Trophoblast cell (in vitro differentiated cells and primary cell): ENCODE results near the gene SLC6A12.
"Not testable (repeated sequence)": the region's sequence is repeated elsewhere in the genome, so short reads cannot be mapped to it uniquely, and the experiment has no call there.

ENCODE experiments used
- DNase-seq, 2 donors: peaks; one replicate each; pipeline ENCODE4 v3.0.0-alpha.2; 2016
- H2AFZ ChIP-seq: 2 replicates; pipeline ENCODE4 v1.6.1; 2013; ENCODE audit warnings: low read length, moderate library complexity, mild to moderate bottlenecking; ENCODE audit not compliant: insufficient read depth, poor library complexity
- H2AK5ac ChIP-seq: 2 replicates; pipeline ENCODE4 v1.6.1; 2013; ENCODE audit warnings: mild to moderate bottlenecking, low read length
- H2BK120ac ChIP-seq: 2 replicates; pipeline ENCODE4 v1.6.1; 2013; ENCODE audit warnings: low read length, mild to moderate bottlenecking, moderate library complexity; ENCODE audit not compliant: insufficient read depth, poor library complexity
- H2BK12ac ChIP-seq: 2 replicates; pipeline ENCODE4 v1.6.1; 2013; ENCODE audit warnings: mild to moderate bottlenecking, low read length, moderate library complexity
- H2BK5ac ChIP-seq: 2 replicates; pipeline ENCODE4 v1.6.1; 2013; ENCODE audit warnings: low read length, low read depth, moderate library complexity, mild to moderate bottlenecking; ENCODE audit not compliant: poor library complexity
- H3K14ac ChIP-seq: 2 replicates; pipeline ENCODE4 v1.6.1; 2013; ENCODE audit warnings: mild to moderate bottlenecking, low read length
- H3K18ac ChIP-seq: 2 replicates; pipeline ENCODE4 v1.6.1; 2013; ENCODE audit warnings: mild to moderate bottlenecking, low read length
- H3K23ac ChIP-seq: 2 replicates; pipeline ENCODE4 v1.6.1; 2013; ENCODE audit warnings: low read length
- H3K27ac ChIP-seq: 2 replicates; pipeline ENCODE4 v1.5.1; 2013; ENCODE audit warnings: low read depth, mild to moderate bottlenecking, inconsistent platforms, low read length, moderate library complexity
- H3K27me3 ChIP-seq: 2 replicates; pipeline ENCODE4 v1.6.1; 2013; ENCODE audit warnings: inconsistent platforms, mild to moderate bottlenecking, low read length, moderate library complexity; ENCODE audit not compliant: insufficient read depth
- H3K36me3 ChIP-seq, 2 experiments: 1 replicate in 1 of 2; 2 replicates in 1 of 2; pipeline ENCODE4 v1.6.1; 2013; ENCODE audit warnings: low read length in 2 of 2, mild to moderate bottlenecking in 2 of 2, moderate library complexity in 1 of 2; ENCODE audit not compliant: insufficient read depth in 2 of 2, control insufficient read depth in 1 of 2
- H3K4ac ChIP-seq: 2 replicates; pipeline ENCODE4 v1.6.1; 2013; ENCODE audit warnings: low read depth, mild to moderate bottlenecking, low read length, moderate library complexity
- H3K4me1 ChIP-seq, 2 experiments: 1 replicate in 1 of 2; 2 replicates in 1 of 2; pipeline ENCODE4 v1.6.1; 2013; ENCODE audit warnings: low read length in 2 of 2, mild to moderate bottlenecking in 2 of 2, moderate library complexity in 1 of 2; ENCODE audit not compliant: insufficient read depth in 2 of 2, control insufficient read depth in 1 of 2
- H3K4me2 ChIP-seq: 2 replicates; pipeline ENCODE4 v1.6.1; 2013; ENCODE audit warnings: inconsistent platforms, mild to moderate bottlenecking, low read length, moderate library complexity
- H3K4me3 ChIP-seq: 2 replicates; pipeline ENCODE4 v1.5.1; 2013; ENCODE audit warnings: mild to moderate bottlenecking, low read depth, low read length, inconsistent platforms
- H3K79me1 ChIP-seq: one replicate; pipeline ENCODE4 v1.6.1; 2013; ENCODE audit warnings: low read length
- H3K79me2 ChIP-seq: 2 replicates; pipeline ENCODE4 v1.6.1; 2013; ENCODE audit warnings: low read length, mild to moderate bottlenecking; ENCODE audit not compliant: control insufficient read depth, insufficient read depth, poor library complexity
- H3K9ac ChIP-seq: 2 replicates; pipeline ENCODE4 v1.6.1; 2013; ENCODE audit warnings: mild to moderate bottlenecking, low read length
- H3K9me3 ChIP-seq: 2 replicates; pipeline ENCODE4 v1.6.1; 2013; ENCODE audit warnings: low read depth, mild to moderate bottlenecking, control low read depth, inconsistent platforms, low read length; ENCODE audit not compliant: insufficient read depth
- H4K12ac ChIP-seq: 2 replicates; pipeline ENCODE4 v1.6.1; 2013; ENCODE audit warnings: low read depth, mild to moderate bottlenecking, low read length, moderate library complexity
- H4K8ac ChIP-seq: 2 replicates; pipeline ENCODE4 v1.6.1; 2013; ENCODE audit warnings: low read depth, mild to moderate bottlenecking, low read length, moderate library complexity
- H4K91ac ChIP-seq: one replicate; pipeline ENCODE4 v1.6.1; 2013; ENCODE audit warnings: low read depth, mild to moderate bottlenecking, low read length, moderate library complexity
- WGBS: extraction: QIAGEN DNeasy Blood & Tissue Kit; methylation state at CpG from one replicate; pipeline ENCODE4 v1.1.7; 2013; ENCODE audit warnings: missing lambda C conversion rate; ENCODE audit not compliant: insufficient read length, insufficient coverage; ENCODE audit errors: extremely low coverage; 5-methylcytosine and 5-hydroxymethylcytosine counted together

SLC6A12 gene

GRCh38 chr12:235967-236366 is 22.0 kb upstream of the SLC6A12 start:
- H2BK12ac ChIP-seq, H3K4me1 ChIP-seq, H4K12ac ChIP-seq, H3K79me1 ChIP-seq, H2AFZ ChIP-seq, DNase-seq, H3K27ac ChIP-seq, H2BK120ac ChIP-seq, H2BK5ac ChIP-seq, H3K23ac ChIP-seq, H4K91ac ChIP-seq, H3K4me3 ChIP-seq, H3K14ac ChIP-seq, H3K79me2 ChIP-seq, H2AK5ac ChIP-seq, H3K4ac ChIP-seq, H3K18ac ChIP-seq, H3K4me2 ChIP-seq, H3K36me3 ChIP-seq, H3K9ac ChIP-seq, H3K27me3 ChIP-seq, H4K8ac ChIP-seq: not testable (repeated sequence)
- no CpG with 5 or more reads among the region's 4 CpGs for WGBS
- H3K9me3 ChIP-seq: peaks cover 20% of the 10 kb centered on the region

- no peak for DNase-seq
- Histone ChIP-seq H2AFZ (no peak overlapping the region), H3K14ac (no peak overlapping the region), H4K91ac (no peak overlapping the region), H3K9me3 (peaks cover 20% of the 10 kb centered on the region), H3K4me2 (no peak overlapping the region), H4K12ac (no peak overlapping the region), H4K8ac (no peak overlapping the region), H3K4me1 (no peaks in the 10 kb centered on the region), H3K18ac (no peak overlapping the region), H3K4me3 (no peak overlapping the region), H2BK5ac (no peak overlapping the region), H3K79me1 (no peaks in the 10 kb centered on the region), H3K27me3 (no peaks in the 10 kb centered on the region), H2AK5ac (no peak overlapping the region), H3K9ac (no peak overlapping the region), H2BK120ac (no peak overlapping the region), H3K36me3 (no peaks in the 10 kb centered on the region), H3K79me2 (no peaks in the 10 kb centered on the region), H3K23ac (no peak overlapping the region), H3K4ac (no peak overlapping the region), H3K27ac (no peak overlapping the region), H2BK12ac (no peak overlapping the region)
- WGBS: no CpG with 5 or more reads among the region's 10 CpGs
Measured at GRCh38 chr12:234891-235415, 21.0 kb upstream of the SLC6A12 start.

- WGBS: no CpG with 5 or more reads among the region's 7 CpGs
- Histone ChIP-seq H3K14ac (no peak overlapping the region), H3K18ac (no peak overlapping the region), H3K4me2 (no peak overlapping the region), H4K91ac (no peak overlapping the region), H3K79me1 (no peaks in the 10 kb centered on the region), H3K27me3 (no peaks in the 10 kb centered on the region), H3K23ac (no peak overlapping the region), H2BK5ac (no peak overlapping the region), H3K4me1 (no peaks in the 10 kb centered on the region), H3K9me3 (peaks cover 20% of the 10 kb centered on the region), H3K9ac (no peak overlapping the region), H4K8ac (no peak overlapping the region), H2BK12ac (no peak overlapping the region), H2AFZ (no peak overlapping the region), H3K27ac (no peak overlapping the region), H3K79me2 (no peaks in the 10 kb centered on the region), H2AK5ac (no peak overlapping the region), H3K4me3 (no peak overlapping the region), H4K12ac (no peak overlapping the region), H3K4ac (no peak overlapping the region), H2BK120ac (no peak overlapping the region), H3K36me3 (no peaks in the 10 kb centered on the region)
- no peak for DNase-seq
Measured at GRCh38 chr12:234019-234418, 20.1 kb upstream of the SLC6A12 start.

- no peak overlapping the region for H3K18ac ChIP-seq
- H3K4me1 ChIP-seq: no peaks in the 10 kb centered on the region
- no peak overlapping the region for H2AK5ac ChIP-seq
- H3K14ac ChIP-seq: no peak overlapping the region
- H3K79me1 ChIP-seq: no peaks in the 10 kb centered on the region
- H3K9ac ChIP-seq: no peak overlapping the region
- H3K23ac ChIP-seq: no peak overlapping the region
- DNase-seq: no peak
- H3K4me3 ChIP-seq: no peak overlapping the region
- no peaks in the 10 kb centered on the region for H3K27me3 ChIP-seq
- H4K12ac ChIP-seq: no peak overlapping the region
- H3K4me2 ChIP-seq: no peak overlapping the region
- H4K8ac ChIP-seq: no peak overlapping the region
- no peaks in the 10 kb centered on the region for H3K36me3 ChIP-seq
- H2BK5ac ChIP-seq: no peak overlapping the region
- no peak overlapping the region for H2BK12ac ChIP-seq
- H4K91ac ChIP-seq: no peak overlapping the region
- no peak overlapping the region for H2AFZ ChIP-seq
- no peak overlapping the region for H3K27ac ChIP-seq
- no peaks in the 10 kb centered on the region for H3K79me2 ChIP-seq
- H3K9me3 ChIP-seq: peaks cover 18% of the 10 kb centered on the region
- H3K4ac ChIP-seq: no peak overlapping the region
- H2BK120ac ChIP-seq: no peak overlapping the region
- WGBS: no CpG with 5 or more reads among the region's 3 CpGs
Measured at GRCh38 chr12:233615-233968, 19.6 kb upstream of the SLC6A12 start.
